Measurements from ENCODE around the gene CREG2. TPM values are rescaled to one million over a fixed set of nuclear protein-coding genes. Genes with fewer than 3 reads are reported as not detected.
"Not testable (repeated sequence)": the region's sequence is repeated elsewhere in the genome, so short reads cannot be mapped to it uniquely, and the experiment has no call there.

The CREG2 gene
- total RNA-seq, 1 donor from 2014 or later: not detected

DNA sequence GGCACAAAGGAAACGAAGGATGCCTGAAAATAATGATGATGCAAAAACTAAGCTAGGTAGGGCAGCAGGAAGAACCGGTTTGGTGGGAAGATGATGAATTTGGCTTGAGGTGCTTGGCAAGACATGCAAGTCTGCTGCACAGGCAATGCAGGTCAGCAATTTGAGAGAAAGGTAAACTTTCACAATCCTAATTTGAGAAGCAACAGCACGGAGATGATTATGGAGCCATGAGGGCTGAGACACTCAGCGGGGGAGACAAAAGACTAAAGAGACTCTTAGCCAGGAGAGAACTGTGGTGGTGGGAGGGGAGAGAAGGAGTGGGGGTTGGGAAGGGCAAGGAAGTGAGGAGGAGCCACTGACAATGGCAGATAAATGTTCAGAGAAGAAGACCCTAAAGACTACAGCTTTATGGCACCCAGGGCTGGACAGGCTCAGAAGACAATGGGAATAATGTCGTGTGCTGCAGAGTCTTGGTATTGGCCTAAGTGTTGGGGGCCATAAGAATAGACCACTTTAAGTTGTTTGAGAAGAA is 59.4 kb downstream of the CREG2 start:
- Mint-ChIP-seq H3K36me3 (ENCODE audit: low read depth) (peaks cover 3% of the 10 kb centered on the region), H3K4me3 (no peak overlapping the region), H3K27ac (no peak overlapping the region), H3K9me3 (no peaks in the 10 kb centered on the region), H3K27me3 (ENCODE audit: insufficient read depth) (peaks cover 3% of the 10 kb centered on the region), H3K4me1 (ENCODE audit: low read depth) (peaks cover 5% of the 10 kb centered on the region)
- intact Hi-C loops (cut with micrococcal nuclease): loop anchor here (1.0 to 2.0 kb wide), 2 partner anchors 21 to 75 kb away; partner anchors contain the start of gene CNOT11
- DNase-seq (ENCODE audit: low spot score): no peak

DNA sequence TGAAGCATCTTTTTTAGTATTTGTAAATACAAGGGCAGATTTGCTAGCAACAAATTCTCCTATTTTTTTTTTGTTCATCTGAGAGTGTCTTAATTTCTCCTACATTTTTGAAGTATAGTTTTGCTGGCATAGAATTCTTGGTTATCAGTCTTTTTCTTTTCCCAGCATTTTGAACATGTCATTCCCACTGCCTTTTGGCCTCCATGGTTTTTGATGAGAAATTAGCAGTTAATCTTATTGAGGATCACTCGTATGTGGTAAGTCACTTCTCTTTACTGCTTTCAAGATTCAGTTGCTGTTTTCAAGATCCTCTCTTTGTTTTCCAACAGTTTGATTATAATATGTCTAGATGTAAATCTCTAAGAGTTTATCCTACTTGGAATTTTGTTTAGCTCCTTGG is 61.9 kb downstream of the CREG2 start:
- peaks cover 3% of the 10 kb centered on the region for H3K27me3 Mint-ChIP-seq (ENCODE audit: insufficient read depth)
- H3K9me3 Mint-ChIP-seq: no peaks in the 10 kb centered on the region
- no peaks in the 10 kb centered on the region for H3K4me1 Mint-ChIP-seq (ENCODE audit: low read depth)
- no peak overlapping the region for H3K4me3 Mint-ChIP-seq
- peaks cover 3% of the 10 kb centered on the region for H3K36me3 Mint-ChIP-seq (ENCODE audit: low read depth)
- DNase-seq (ENCODE audit: low spot score): no peak
- intact Hi-C loops (cut with micrococcal nuclease): no loop called here
- H3K27ac Mint-ChIP-seq: no peak overlapping the region

DNA sequence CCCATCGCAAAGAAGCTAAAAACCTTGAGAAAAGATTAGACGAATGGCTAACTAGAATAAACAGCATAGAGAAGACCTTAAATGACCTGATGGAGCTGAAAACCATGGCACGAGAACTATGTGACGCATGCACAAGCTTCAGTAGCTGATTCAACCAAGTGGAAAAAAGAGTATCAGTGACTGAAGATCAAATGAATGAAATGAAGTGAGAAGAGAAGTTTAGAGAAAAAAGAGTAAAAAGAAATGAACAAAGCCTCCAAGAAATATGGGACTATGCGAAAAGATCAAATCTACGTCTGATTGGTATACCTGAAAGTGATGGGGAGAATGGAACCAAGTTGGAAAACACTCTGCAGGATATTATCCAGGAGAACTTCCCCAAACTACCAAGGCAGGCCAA is 70.7 kb downstream of the CREG2 start:
- H3K4me1 Mint-ChIP-seq (ENCODE audit: low read depth): peaks cover 32% of the 10 kb centered on the region
- H3K9me3 Mint-ChIP-seq; intact Hi-C loops (cut with micrococcal nuclease); DNase-seq (ENCODE audit: low spot score); H3K4me3 Mint-ChIP-seq; H3K36me3 Mint-ChIP-seq (ENCODE audit: low read depth); H3K27ac Mint-ChIP-seq: not testable (repeated sequence)
- peaks cover 16% of the 10 kb centered on the region for H3K27me3 Mint-ChIP-seq (ENCODE audit: insufficient read depth)

DNA sequence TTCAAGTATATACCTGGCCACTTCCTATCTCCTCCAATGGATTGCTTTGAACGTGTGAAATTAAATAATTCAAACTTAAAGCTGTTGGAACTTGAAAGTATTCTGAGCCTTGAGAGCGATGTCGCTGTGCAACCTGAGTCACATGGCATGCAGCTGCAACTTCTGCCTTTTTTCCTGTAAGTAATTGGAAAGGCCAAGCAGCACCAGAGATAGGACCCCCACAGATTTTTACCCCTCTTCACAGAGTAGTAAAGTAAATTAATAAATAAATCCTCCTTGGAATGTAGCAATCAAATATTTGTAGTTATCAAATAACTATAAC is 75.6 kb downstream of the CREG2 start:
- Mint-ChIP-seq H3K9me3 (peaks cover 3% of the 10 kb centered on the region), H3K36me3 (ENCODE audit: low read depth) (peaks cover 4% of the 10 kb centered on the region), H3K4me1 (ENCODE audit: low read depth) (peaks cover 55% of the 10 kb centered on the region), H3K4me3 (no peak overlapping the region), H3K27me3 (ENCODE audit: insufficient read depth) (peaks cover 2% of the 10 kb centered on the region), H3K27ac (no peak overlapping the region)
- no peak for DNase-seq (ENCODE audit: low spot score)
- intact Hi-C loops (cut with micrococcal nuclease): no loop called here

DNA sequence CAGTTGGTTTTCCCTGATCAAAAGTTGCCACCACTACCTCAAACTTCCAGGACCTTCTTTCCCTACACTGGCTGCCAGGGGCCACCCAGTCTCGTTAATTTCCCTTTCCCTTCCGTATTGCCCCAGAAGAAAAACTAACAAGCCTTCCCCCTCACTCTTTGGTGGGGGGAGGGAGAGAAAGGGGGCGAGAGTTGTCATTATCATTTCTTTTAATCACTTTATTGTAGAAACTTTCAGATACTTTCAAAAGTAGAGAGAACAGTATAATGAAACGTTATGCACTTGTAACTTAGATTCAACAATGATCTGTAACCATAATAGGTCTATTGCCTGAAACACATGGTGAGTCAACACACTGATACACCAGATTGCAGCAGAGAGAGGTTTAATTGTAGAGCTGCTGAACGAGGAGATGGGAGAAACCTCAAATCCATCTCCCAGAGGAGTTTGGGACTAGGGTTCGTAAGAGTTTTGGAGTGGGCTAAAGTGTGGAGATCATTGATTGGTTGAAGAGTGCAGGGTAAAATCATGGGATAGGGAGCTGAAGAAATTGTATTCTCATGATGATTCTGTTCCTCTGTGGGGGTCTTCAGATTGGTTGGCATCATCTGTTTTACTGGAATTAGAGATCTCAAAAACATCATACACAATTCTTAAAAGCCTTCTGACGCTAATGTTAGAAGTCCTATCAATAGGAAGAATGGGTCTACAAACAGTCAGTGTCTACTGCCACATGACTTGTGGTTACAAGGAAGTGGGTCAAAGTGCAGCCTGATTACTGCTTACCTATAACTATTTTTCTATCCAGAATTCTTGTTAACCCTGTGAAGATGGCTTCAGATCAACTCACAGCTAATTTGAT is 76.2 kb downstream of the CREG2 start:
- Mint-ChIP-seq H3K4me3 (peak overlapping the region; percentile 46), H3K27ac (peak overlapping the region; percentile 2), H3K4me1 (ENCODE audit: low read depth) (peaks cover 54% of the 10 kb centered on the region), H3K27me3 (ENCODE audit: insufficient read depth) (peaks cover 2% of the 10 kb centered on the region), H3K9me3 (no peaks in the 10 kb centered on the region), H3K36me3 (ENCODE audit: low read depth) (peaks cover 4% of the 10 kb centered on the region)
- no peak for DNase-seq (ENCODE audit: low spot score)
- intact Hi-C loops (cut with micrococcal nuclease): no loop called here

DNA sequence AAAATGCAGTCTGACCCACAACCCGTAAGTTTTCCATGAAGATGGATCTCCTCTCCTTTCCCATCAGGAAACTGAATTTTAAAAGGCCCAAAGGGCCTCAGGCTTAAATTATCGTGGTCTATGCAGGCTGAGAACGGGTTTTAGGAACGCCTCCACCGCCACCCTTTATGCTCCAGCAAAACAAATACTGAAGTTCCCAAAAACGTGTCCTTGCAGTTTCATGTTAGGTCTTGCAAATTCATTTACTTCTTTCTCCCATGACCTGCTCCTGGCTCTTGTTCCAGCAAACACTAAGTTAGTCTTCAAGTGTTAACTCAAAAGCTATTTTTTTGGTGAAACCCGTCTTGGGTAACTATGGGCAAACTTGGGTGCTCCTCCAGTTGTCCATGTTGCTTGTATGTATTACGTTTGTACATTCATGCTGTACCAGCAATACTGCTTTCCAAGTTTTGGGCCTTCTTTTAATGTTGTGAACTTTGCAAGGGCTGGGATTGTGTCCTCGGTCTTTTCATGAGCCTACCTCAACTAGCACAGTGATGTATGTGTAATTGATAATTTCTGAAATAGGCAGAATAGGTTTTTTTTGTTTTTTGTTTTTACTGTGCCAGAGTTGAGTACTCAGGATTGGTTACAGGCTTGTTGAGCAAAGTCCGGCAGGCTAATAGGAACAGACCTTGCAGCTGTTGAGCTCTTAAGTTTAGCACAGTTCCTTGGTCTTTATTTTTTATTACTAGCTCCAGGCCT is 77.0 kb downstream of the CREG2 start:
- H3K27me3 Mint-ChIP-seq (ENCODE audit: insufficient read depth): peaks cover 2% of the 10 kb centered on the region
- intact Hi-C loops (cut with micrococcal nuclease): no loop called here
- peak overlapping the region; percentile 8 for H3K4me3 Mint-ChIP-seq
- DNase-seq (ENCODE audit: low spot score): no peak
- H3K27ac Mint-ChIP-seq: peak overlapping the region; percentile 1
- peaks cover 11% of the 10 kb centered on the region for H3K36me3 Mint-ChIP-seq (ENCODE audit: low read depth)
- H3K4me1 Mint-ChIP-seq (ENCODE audit: low read depth): peaks cover 54% of the 10 kb centered on the region
- H3K9me3 Mint-ChIP-seq: no peaks in the 10 kb centered on the region

DNA sequence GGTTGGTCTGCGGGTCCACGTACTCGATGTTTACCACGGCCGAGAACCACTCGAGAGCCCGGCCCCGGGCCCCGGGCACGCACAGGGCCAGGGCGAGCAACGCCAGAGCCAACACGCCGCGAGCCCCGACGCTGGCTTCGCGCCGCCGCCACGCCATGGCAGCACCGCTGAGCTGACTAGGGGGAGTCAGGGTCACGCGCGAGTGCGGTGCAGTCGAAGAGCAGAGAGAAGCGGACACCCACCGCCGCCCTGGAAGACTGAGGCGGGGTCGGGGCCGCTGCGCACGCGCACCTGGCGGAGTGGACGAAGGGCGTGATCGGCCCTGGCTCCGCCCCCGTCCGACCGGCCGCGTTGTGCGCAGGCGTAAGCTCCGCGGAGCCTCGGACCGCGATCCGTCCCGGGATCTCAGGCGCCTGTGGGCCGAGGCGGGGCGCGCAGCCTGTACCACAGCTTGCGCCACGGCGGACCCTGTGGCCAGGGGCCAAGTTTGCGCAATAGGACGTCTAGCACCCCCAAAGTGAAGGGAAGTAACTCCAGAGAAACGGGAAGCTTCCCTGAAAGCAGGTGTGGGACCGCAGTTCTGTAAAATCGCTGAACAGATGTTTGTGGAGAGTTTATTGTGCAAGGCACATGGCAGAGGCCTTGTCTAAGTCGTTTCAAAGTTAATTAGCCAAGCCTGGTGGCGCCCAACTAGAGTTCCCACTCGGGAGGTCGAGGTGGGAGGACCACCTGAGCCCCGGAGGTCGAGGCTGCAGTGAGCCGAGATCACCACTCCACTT is 78.7 kb downstream of the CREG2 start, which contains the start of gene RNF149:
Gene RNF149, minus strand, starts transcription at position 270 of the 779 bp plus-strand sequence. Its CDS starts 113 bp downstream, at position 157.
- Mint-ChIP-seq H3K27me3 (ENCODE audit: insufficient read depth) (peaks cover 2% of the 10 kb centered on the region), H3K27ac (peak within 1 kb of the TSS; percentile 96), H3K4me1 (ENCODE audit: low read depth) (peaks cover 65% of the 10 kb centered on the region), H3K9me3 (no peaks in the 10 kb centered on the region), H3K4me3 (peak within 1 kb of the TSS; percentile 92), H3K36me3 (ENCODE audit: low read depth) (peaks cover 21% of the 10 kb centered on the region)
- DNase-seq (ENCODE audit: low spot score): peak; percentile 91
- intact Hi-C loops (cut with micrococcal nuclease): loop anchor here (1.0 to 10.0 kb wide), 6 partner anchors 34 to 1129 kb away; partner anchors contain the start of gene TBC1D8

DNA sequence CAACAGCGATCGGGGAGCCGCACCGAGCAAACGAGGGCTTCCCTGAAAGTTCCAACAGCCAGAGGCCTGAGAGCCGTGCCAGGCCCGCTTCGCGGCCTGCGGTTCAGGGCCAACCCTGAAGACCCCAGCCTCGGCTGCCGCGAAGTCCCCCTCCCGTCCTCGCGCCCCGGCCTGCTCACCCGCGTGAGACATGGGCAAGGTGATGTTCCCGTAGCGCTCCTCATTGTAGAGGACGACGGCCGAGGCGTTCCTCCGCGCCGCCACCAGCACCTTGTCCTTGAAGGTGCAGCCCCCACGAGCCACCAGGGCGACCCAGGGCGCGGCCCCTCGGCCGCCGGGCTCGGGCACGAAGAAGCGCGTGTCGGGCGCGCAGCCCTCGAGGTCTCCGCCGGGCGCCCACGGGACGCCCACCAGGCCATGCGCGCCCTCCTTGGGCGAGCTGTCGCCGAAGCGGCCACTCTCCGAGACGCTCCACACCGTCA is 79.3 kb downstream of the CREG2 start:
- Mint-ChIP-seq H3K36me3 (ENCODE audit: low read depth) (peaks cover 22% of the 10 kb centered on the region), H3K27me3 (ENCODE audit: insufficient read depth) (peaks cover 2% of the 10 kb centered on the region), H3K27ac (peak overlapping the region; percentile 96), H3K9me3 (no peaks in the 10 kb centered on the region), H3K4me3 (peak overlapping the region; percentile 92), H3K4me1 (ENCODE audit: low read depth) (peaks cover 67% of the 10 kb centered on the region)
- no peak for DNase-seq (ENCODE audit: low spot score)
- intact Hi-C loops (cut with micrococcal nuclease): loop anchor here (1.0 to 10.0 kb wide), 12 partner anchors 20 to 1129 kb away; partner anchors contain the start of genes CNOT11, RFX8, RPL31 and TBC1D8

DNA sequence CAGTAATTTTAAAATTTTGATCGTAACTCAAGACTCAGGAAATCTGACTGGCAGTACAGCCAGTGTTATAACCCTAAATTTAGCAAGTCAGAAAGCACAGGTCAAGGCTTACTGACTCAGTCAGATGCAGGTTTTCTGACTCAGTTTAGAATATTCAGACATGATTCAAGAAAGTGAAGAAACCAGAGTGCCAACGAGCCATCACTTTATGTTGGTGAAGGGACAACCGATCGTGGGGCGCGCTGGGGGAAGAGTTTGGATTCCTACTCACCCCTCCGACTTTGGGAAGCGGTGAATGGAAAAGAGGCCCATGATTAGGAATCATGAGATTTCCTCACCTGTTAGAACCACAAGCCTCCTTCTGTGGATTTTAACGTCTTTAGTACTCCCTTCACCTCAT is 79.8 kb downstream of the CREG2 start:
- Mint-ChIP-seq H3K4me1 (ENCODE audit: low read depth) (peaks cover 71% of the 10 kb centered on the region), H3K27me3 (ENCODE audit: insufficient read depth) (peaks cover 2% of the 10 kb centered on the region), H3K9me3 (no peaks in the 10 kb centered on the region), H3K4me3 (peak overlapping the region; percentile 92), H3K27ac (peak overlapping the region; percentile 96), H3K36me3 (ENCODE audit: low read depth) (peaks cover 25% of the 10 kb centered on the region)
- intact Hi-C loops (cut with micrococcal nuclease): loop anchor here (1.0 to 10.0 kb wide), 11 partner anchors 21 to 1130 kb away; partner anchors contain the start of genes CNOT11, RFX8, RPL31 and TBC1D8
- DNase-seq (ENCODE audit: low spot score): no peak

DNA sequence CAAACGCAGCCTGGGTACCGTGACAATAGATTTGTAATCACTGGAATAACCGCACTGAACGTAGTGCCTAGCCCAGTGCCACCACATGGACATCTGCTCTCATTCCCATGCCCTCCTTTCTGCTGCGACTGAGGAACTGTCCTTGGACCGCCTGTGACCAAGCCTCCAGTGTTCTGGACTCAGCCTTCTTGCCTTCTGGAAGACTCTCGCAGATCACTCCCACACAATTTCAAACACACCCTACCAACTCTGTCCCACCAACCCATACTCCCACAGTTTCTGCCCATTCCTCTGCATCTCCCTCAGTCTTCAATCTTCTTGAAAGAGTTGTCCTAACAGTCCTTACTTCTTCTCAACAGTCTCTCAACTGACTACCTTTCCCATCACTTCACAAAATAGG is 80.9 kb downstream of the CREG2 start:
- DNase-seq (ENCODE audit: low spot score): no peak
- Mint-ChIP-seq H3K4me3 (peak overlapping the region; percentile 92), H3K27ac (peak overlapping the region; percentile 96), H3K4me1 (ENCODE audit: low read depth) (peaks cover 71% of the 10 kb centered on the region), H3K36me3 (ENCODE audit: low read depth) (peaks cover 30% of the 10 kb centered on the region), H3K9me3 (no peaks in the 10 kb centered on the region), H3K27me3 (ENCODE audit: insufficient read depth) (no peaks in the 10 kb centered on the region)
- intact Hi-C loops (cut with micrococcal nuclease): loop anchor here (1.0 to 10.0 kb wide), 11 partner anchors 10 to 1131 kb away; partner anchors contain the start of genes CREG2, RPL31 and TBC1D8

DNA sequence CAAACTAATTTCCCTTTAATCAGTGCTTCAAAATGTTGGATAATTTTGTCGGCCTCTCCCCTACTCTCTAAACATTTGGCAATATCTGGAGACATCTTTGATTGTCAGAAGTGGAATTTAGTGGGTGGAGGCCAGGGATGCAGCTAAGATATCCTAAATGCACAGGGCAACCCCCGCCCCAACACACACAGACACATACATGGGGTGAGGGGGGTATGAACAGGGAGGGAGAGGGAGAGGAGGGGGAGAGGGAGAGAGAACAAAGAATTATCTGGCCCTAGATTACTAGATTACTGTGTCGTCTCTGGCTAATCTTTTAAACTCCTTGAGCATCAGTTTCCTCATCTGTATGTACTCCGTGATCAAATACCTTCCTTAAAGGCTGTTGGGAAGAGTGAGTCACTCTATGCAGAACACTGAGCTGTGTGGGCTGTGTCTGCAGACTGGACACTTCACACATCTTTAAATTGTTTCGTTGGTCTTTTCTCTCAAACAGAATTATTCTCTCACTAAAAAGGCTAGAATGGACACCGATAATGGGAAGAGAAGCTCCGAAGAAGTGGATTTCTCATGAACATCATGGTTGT is 81.7 kb downstream of the CREG2 start:
- Mint-ChIP-seq H3K27me3 (ENCODE audit: insufficient read depth) (no peaks in the 10 kb centered on the region), H3K4me1 (ENCODE audit: low read depth) (peaks cover 71% of the 10 kb centered on the region), H3K27ac (peak overlapping the region; percentile 96), H3K4me3 (peak overlapping the region; percentile 92), H3K9me3 (no peaks in the 10 kb centered on the region), H3K36me3 (ENCODE audit: low read depth) (peaks cover 32% of the 10 kb centered on the region)
- intact Hi-C loops (cut with micrococcal nuclease): loop anchor here (1.0 to 10.0 kb wide), 13 partner anchors 9 to 1132 kb away; partner anchors contain the start of genes CREG2, PDCL3, RPL31 and TBC1D8
- no peak for DNase-seq (ENCODE audit: low spot score)
